CD4-positive, alpha-beta T cell (primary cell): ENCODE data around the gene PLIN4. TPM values are rescaled to one million over a fixed set of nuclear protein-coding genes. Genes with fewer than 3 reads are reported as not detected.

Source experiments
- ATAC-seq: fragments of 200-7000 bp; cut with Tn5 transposase; one replicate; pipeline ENCODE4 v1.10.0; 2022; ENCODE audit warnings: mild to moderate bottlenecking; ENCODE audit not compliant: poor library complexity
- CTCF ChIA-PET: fragments of 350-600 bp; sonication (Branson Sonifier 250); formaldehyde crosslinking; loops from one replicate; lab custom pipeline; 2021; ENCODE audit warnings: antibody characterized with exemption, inconsistent platforms; lab: Charles Lee
- POLR2A ChIA-PET: fragments of 350-600 bp; sonication (Branson Sonifier 250); formaldehyde crosslinking; loops from one replicate; lab custom pipeline; 2021; ENCODE audit warnings: antibody characterized with exemption, inconsistent platforms; lab: Charles Lee
- DNase-seq, 14 experiments: peaks; one replicate each; pipeline ENCODE4 v3.0.0-alpha.2; 2013 to 2020; ENCODE audit warnings: mixed read lengths in 2 of 14
- H3K27ac ChIP-seq, 2 donors: one replicate each; pipeline versions ENCODE4 v1.5.1 to v1.7.0; 2013; ENCODE audit warnings: low read length in 2 of 2, low read depth in 1 of 2, mild to moderate bottlenecking in 1 of 2
- H3K27me3 ChIP-seq, 2 experiments: 1 replicate in 1 of 2; 2 replicates in 1 of 2; pipeline versions ENCODE4 v1.6.1 to v1.7.0; 2013; ENCODE audit warnings: low read length in 2 of 2, control low read depth in 1 of 2, mild to moderate bottlenecking in 1 of 2, moderate library complexity in 1 of 2; ENCODE audit not compliant: insufficient read depth in 2 of 2, control insufficient read depth in 1 of 2
- H3K36me3 ChIP-seq: one replicate; pipeline ENCODE4 v1.6.1; 2013; ENCODE audit warnings: low read length, control low read depth; ENCODE audit not compliant: insufficient read depth
- H3K4me1 ChIP-seq: one replicate; pipeline ENCODE4 v1.6.1; 2013; ENCODE audit warnings: low read length, control low read depth; ENCODE audit not compliant: insufficient read depth
- H3K4me3 ChIP-seq: one replicate; pipeline ENCODE4 v1.5.1; 2013; ENCODE audit warnings: mild to moderate bottlenecking, low read length, moderate library complexity
- H3K9me3 ChIP-seq, 2 experiments: 1 replicate in 1 of 2; 2 replicates in 1 of 2; pipeline versions ENCODE4 v1.6.1 to v1.7.0; 2013; ENCODE audit warnings: low read length in 2 of 2, mild to moderate bottlenecking in 2 of 2, control low read depth in 1 of 2, moderate library complexity in 1 of 2; ENCODE audit not compliant: control insufficient read depth in 1 of 2, insufficient read depth in 1 of 2
- H3K27ac Mint-ChIP-seq: one replicate; pipeline ENCODE4 v1.8.0; 2020; ENCODE audit warnings: mixed read lengths
- H3K27me3 Mint-ChIP-seq: one replicate; pipeline ENCODE4 v1.8.0; 2021; ENCODE audit warnings: mixed read lengths
- H3K36me3 Mint-ChIP-seq: one replicate; pipeline ENCODE4 v1.8.0; 2021; ENCODE audit warnings: low read depth, mixed read lengths
- H3K4me1 Mint-ChIP-seq: one replicate; pipeline ENCODE4 v1.8.0; 2021; ENCODE audit warnings: low read depth, mixed read lengths
- H3K4me3 Mint-ChIP-seq: one replicate; pipeline ENCODE4 v1.8.0; 2020; ENCODE audit warnings: mild to moderate bottlenecking, mixed read lengths
- H3K9me3 Mint-ChIP-seq: one replicate; pipeline ENCODE4 v1.8.0; 2020; ENCODE audit warnings: mixed read lengths
- CTCF ChIP-seq: fragments of 200-600 bp; IDR thresholded peaks from one replicate; pipeline ENCODE4 v1.8.0; 2022; ENCODE audit warnings: antibody characterized with exemption, mild to moderate bottlenecking
- intact Hi-C, 2 experiments: fragments of 100-400 bp; cut with DNase I in 1 of 2; cut with micrococcal nuclease in 1 of 2; formaldehyde crosslinking; loops; one replicate each; pipeline versions ENCODE4 v1.15.1 to v1.9.0; 2023 to 2025; cut with DNase I, micrococcal nuclease
- total RNA-seq, 174 experiments: library from RNA in 2 of 174; stranded (reverse) in 2 of 174; gene quantifications; one replicate each; pipeline ENCODE4 v1.2.3 and lab custom pipeline; 2021 to 2026

Gene PLIN4
- total RNA-seq, 2 experiments from 2014 or later: not detected

- Histone ChIP-seq H3K27me3 (no peaks in the 10 kb centered on the region), H3K9me3 (peaks cover 0 to 14% of the 10 kb centered on the region in 2 experiments), H3K4me1 (no peaks in the 10 kb centered on the region), H3K4me3 (no peak overlapping the region), H3K27ac (no peak overlapping the region), H3K36me3 (peaks cover 11% of the 10 kb centered on the region)
- no peaks in the 10 kb centered on the region for H3K27me3 Mint-ChIP-seq
- DNase-seq (no peak), ATAC-seq (no peak)
- intact Hi-C loops: no loop called here
- no peaks in the 10 kb centered on the region for H3K4me1 Mint-ChIP-seq
- H3K36me3 Mint-ChIP-seq: peaks cover 12% of the 10 kb centered on the region
- CTCF ChIA-PET: no interaction called here
- no peaks in the 10 kb centered on the region for H3K9me3 Mint-ChIP-seq
- no peak overlapping the region for H3K4me3 Mint-ChIP-seq
- H3K27ac Mint-ChIP-seq: no peak overlapping the region
- POLR2A ChIA-PET: no interaction called here
- TF ChIP-seq CTCF: no peak
Observed at GRCh38 chr19:4507150-4507452, 11.2 kb downstream of the PLIN4 start.

GRCh38 chr19:4506449-4507149, 11.7 kb downstream of the PLIN4 start:
- Mint-ChIP-seq H3K9me3 (no peaks in the 10 kb centered on the region), H3K27ac (no peak overlapping the region), H3K4me1 (no peaks in the 10 kb centered on the region), H3K27me3 (no peaks in the 10 kb centered on the region), H3K4me3 (no peak overlapping the region), H3K36me3 (peaks cover 12% of the 10 kb centered on the region)
- CTCF ChIA-PET: no interaction called here
- Histone ChIP-seq H3K4me1 (no peaks in the 10 kb centered on the region), H3K27ac (no peak overlapping the region), H3K27me3 (no peaks in the 10 kb centered on the region), H3K4me3 (no peak overlapping the region), H3K36me3 (peaks cover 12% of the 10 kb centered on the region), H3K9me3 (peaks cover 0 to 14% of the 10 kb centered on the region in 2 experiments)
- ATAC-seq: no peak
- intact Hi-C loops: no loop called here
- POLR2A ChIA-PET: no interaction called here
- DNase-seq: no peak
- TF ChIP-seq CTCF: no peak

GRCh38 chr19:4505570-4506448, 12.5 kb downstream of the PLIN4 start:
- Mint-ChIP-seq H3K27me3 (no peaks in the 10 kb centered on the region), H3K4me1 (no peaks in the 10 kb centered on the region), H3K27ac (no peak overlapping the region), H3K4me3 (no peak overlapping the region), H3K36me3 (peaks cover 14% of the 10 kb centered on the region), H3K9me3 (no peaks in the 10 kb centered on the region)
- CTCF ChIA-PET: no interaction called here
- Histone ChIP-seq H3K9me3 (peaks cover 0 to 14% of the 10 kb centered on the region in 2 experiments), H3K27me3 (no peaks in the 10 kb centered on the region), H3K4me3 (no peak overlapping the region), H3K27ac (no peak overlapping the region), H3K36me3 (peaks cover 14% of the 10 kb centered on the region), H3K4me1 (no peaks in the 10 kb centered on the region)
- POLR2A ChIA-PET: no interaction called here
- TF ChIP-seq CTCF: no peak
- no peak for DNase-seq
- intact Hi-C loops: no loop called here
- ATAC-seq: no peak
